ENCODE results near the gene PVALEF.
"Not testable (repeated sequence)": the region's sequence is repeated elsewhere in the genome, so short reads cannot be mapped to it uniquely, and the experiment has no call there.

The PVALEF gene

DNA sequence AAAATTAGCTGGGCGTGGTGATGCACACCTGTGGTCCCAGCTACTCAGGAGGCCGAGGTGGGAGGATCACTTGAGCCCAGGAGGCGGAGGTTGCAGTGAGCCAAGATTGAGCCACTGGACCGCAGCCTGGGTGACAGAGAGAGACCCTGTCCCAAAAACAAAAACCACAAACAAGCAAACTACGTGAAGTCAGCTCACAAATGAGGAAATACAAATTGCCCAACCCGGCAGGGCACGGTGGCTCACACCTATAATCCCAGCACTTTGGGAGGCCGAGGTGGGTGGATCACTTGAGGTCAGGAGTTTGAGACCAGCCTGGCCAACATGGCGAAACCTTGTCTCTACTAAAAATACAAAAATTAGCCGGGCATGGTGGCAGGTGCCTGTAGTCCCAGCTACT is 19.1 kb upstream of the PVALEF start:
- not testable (repeated sequence) for DNase-seq

DNA sequence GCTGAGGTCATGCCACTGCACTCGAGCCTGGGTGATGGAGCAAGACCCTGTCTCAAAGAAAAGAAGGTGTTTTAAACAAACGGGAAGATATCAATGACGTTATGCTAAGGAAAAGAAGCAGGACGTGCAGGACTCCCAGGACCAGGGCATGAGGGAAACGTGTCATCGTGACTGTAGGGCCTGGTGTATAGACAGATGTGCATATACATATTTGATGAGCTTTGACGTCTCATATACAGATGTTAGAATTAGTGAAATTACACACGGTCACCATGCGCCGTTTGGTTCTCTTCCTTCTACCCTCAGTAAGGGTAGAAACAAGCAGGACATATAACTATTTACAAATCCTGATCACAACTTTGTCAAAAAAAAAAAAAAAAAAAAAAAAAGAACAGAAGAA is 17.6 kb upstream of the PVALEF start:
- no peak for DNase-seq

DNA sequence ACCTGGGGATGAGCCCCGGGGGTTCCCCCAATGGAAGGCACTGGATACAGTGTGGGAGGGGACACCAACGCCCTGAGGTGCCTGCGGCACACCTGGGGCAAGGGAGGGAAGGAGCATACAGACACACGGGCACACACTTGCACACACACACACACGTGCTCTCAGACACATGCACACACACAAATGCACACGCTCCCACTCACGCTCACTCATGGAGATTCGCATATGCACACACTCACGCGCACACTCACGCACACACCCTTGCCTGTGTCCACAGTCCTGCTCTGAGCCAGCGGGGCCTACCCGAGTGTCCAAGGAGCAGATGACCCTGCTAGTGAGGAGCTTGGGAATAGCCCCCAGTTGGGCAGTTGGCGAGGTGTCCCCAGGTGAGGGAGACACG is 16.7 kb upstream of the PVALEF start:
- no peak for DNase-seq

DNA sequence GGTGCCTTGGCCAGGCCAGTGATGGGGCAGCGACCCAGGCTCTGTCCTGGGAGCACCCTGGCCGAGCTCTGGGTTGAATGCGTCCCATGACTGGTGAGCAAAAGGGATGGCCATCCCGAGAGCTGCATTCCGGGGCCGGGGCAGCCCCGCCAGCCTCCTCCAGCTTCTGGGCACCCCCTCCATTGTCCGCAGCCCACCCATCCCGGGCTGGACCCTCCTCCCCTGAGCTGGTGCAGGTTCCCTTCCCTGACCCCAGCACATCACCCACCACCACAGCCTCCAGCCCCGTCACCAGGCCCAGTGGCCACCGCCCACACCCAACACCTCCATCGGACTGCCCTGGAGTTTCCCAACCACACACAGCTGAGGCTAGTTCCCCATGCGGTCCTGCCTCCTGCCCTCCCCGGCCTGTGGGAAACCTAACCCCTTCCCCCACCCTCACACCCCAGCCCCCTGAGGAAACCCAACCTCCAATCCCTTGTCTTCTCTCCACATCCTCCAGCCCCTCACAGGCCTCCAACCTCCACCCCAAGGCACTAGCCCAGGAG is 16.2 kb upstream of the PVALEF start:
- no peak for DNase-seq

DNA sequence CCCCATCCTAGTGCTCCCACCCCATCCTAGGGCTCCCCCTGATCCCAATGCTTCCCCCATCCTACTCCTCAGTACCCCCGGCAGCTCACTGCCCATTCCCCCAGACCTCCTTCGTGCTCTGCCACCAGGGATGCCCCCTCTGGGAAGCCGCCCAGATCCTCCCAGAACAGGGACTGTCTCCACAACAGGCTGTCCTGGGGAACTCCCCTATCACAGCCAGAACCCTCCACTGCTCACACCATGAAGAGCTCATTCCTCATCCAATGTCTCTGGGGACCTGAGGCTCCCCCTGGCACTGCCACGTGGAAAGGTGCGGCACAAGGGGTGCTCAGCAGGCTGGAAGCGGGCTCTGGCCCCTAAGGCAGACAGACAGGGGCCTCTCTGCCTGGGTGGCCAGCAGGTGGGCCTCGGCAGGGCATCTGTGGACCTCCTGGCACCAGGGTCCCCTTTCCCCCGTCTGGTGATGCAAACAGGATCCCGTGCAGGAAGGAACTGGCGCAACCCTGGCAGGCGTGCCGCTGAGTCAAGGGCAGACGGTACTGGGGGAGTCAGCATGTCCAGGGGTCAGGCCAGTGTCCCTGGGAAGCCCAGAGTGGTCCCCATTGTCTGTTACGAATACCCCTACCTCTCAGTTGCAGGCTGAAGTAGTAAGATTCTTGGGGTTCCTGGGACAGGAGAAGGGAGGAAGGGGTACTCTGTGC is 14.8 kb upstream of the PVALEF start:
- DNase-seq, result no peak

DNA sequence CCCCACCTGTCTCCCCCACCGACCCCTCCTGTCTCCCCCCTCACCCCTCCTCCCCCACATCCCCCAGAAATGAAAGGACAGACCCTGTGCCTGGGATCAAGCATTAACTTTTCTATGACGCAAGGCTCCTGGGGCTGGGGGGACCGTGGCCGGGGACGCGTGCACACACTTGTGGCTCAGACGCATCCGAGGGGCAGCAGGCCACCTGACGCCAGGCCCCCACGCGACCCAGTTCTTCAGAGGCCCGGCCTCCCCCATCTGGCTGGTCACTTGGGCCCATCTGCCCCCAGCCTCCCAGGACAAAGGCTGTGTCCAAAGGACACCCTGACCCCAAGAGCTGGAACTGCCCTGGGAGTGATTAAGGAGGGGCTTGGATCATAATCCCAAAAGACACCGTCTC is 14.0 kb upstream of the PVALEF start:
- no peak for DNase-seq

DNA sequence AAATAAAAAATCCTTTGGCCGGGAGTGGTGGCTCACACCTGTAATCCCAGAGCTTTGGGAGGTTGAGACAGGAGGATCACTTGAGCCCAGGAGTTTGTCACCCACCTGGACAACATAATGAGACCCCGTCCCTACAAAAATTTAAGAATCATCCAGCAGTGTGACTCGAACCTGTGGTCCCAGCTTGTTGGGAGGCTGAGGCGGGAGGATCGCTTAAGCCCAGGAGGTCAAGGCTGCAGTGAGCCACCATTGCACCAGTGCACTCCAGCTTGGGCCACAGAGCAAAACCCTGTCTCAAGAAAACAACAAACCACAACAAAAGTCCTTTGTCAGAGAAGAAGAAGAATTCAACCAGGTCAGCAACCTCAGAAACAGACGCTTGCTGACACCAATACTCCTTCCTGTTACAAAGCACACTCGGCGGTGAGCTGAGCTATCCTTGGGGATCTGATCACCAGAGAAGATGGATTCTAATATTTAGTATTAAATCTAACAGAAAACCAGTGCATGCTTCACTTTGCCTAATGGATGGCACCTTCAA is 12.9 kb upstream of the PVALEF start:
- no peak for DNase-seq

DNA sequence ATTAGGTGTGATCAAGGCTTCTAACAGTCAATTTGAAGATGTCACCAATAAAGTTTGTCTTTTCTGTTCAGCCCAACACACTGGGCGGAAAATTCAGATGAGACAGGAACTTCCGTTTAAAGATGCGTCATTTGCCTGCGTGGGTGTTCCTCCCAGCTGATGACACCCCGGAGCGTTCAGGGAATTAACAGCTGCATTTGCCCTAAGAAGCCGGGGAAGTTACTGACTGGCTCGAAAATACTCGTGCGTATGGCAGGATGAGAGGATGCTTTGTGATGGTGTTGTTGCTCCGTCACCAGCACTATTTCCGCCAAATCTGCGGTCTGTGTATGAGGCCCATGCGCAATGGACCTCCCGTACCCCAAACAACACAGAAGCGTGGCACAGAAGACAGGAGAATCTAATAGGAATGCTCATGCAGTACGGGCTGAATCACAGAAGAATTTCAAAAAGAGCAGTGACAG is 11.9 kb upstream of the PVALEF start:
- no peak for DNase-seq

DNA sequence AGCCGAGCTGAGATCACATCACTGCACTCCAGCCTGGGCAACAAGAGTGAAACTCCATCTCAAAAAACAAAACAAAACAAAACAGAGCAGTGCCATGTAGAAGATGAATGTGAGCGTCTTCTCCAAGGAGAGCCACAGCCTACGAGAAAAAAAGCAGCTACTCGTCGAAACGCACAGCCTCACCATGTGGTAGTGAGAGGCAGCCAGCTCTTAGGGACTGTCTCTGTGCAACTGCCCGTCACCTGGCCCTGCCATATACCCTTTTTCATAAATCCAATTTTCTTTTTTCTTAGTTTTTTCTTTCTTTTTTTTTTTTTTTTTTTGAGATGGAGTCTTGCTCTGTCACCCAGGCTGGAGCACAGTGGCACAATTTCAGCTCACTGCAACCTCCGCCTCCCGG is 11.3 kb upstream of the PVALEF start:
- DNase-seq, result not testable (repeated sequence)

DNA sequence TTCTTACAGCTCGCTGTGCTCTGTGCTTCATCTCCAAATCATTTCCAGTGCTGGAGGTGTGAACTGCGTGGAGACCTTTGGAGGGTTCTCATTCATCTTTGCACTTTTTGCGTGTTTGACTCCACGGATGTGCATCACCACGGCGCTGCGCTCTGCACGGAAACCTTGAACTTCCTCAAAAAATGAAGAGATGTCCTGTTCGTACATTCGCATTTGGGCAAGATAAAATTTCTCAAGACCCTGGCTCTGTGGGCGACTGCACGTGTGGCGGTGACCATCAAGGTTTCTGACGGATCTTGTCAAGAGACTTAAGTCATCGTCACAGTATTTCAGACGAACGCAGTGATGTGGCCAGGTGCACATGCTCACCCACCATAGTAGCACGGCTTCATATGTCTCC is 10.3 kb upstream of the PVALEF start:
- DNase-seq, result no peak

DNA sequence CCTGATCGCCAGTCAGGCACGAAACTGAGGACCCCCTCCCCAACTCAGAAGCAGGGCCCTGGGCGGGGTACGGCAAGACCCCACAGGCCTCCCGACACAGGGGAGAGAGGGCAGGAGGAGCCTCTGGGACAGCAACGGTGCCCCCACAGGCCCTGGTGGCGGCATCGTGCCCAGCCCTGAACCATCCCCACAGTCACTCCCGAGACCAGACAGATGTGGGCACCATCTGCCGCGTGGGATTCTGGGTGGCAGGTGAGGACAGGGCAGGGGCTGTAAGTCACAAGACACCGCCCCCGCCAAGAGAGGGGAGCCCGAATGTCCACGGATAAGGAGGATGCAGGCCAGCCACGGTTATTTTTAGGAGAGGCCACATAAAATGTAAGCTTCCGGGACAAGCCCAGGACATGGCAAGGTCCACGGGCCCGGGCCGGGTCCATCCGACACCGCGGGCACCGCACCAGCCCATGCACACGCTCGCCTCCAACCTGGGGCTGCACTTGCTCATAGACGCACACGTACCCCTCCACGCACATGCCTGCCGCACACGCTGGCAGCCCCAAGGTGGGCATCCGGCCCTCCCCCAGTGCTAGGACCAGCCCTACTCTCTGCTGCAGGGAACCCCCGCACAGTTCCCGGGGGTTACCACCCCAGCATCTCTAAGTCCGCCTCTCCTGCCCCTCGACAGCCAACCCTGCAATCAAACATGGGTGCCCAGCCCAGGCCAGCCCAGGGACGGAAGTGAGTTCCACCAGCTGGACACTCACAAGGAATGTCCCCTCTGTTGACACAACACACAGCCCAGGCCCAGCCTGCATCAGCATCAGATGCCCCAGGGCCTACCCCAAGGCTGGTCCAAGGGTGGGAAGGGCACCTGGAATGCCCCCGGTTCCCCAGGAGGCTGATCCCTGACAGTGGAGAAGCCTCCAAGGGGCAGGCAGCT is 8.2 kb upstream of the PVALEF start:
- DNase-seq, result no peak

DNA sequence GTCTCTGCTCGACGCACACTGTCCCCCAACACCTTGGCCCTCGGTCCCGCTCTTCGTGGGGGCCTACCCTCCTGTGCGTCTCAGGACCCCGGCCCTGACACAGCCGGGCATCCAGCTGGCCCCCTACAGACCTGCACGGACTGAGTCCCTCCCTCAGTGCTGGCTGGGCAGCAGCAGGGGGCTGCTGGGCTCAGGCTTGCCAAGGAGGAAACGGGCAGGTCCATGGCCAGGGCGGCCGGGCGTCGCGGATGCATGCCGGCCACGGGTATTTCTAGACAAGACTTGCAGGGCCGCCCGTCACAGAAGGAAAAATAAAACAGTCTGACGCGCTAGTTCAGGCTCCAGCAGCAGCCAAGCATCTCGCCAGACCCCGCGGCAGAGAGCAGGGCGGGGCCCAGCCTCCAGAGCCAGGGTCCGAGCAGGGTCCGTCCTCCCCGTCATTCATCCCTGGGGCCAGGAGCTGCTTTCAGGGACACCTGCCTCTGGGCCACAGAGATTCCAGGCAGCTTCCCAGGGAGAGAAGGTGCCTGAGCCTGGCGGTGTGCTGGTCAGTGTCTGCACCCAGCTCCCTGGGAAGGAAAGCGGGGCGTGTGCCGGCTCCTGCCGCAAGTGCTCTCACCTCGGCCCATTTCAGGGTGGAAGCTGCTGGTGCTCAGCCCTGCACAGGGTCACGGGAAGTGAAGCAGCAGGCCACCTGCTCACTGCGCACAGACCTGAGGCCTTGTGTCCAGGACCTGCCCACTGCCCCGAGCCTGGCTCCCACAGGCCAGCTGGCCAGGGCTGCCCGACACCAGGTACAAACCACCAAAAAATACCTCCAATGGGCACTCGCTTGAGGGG is 7.2 kb upstream of the PVALEF start:
- no peak for DNase-seq

DNA sequence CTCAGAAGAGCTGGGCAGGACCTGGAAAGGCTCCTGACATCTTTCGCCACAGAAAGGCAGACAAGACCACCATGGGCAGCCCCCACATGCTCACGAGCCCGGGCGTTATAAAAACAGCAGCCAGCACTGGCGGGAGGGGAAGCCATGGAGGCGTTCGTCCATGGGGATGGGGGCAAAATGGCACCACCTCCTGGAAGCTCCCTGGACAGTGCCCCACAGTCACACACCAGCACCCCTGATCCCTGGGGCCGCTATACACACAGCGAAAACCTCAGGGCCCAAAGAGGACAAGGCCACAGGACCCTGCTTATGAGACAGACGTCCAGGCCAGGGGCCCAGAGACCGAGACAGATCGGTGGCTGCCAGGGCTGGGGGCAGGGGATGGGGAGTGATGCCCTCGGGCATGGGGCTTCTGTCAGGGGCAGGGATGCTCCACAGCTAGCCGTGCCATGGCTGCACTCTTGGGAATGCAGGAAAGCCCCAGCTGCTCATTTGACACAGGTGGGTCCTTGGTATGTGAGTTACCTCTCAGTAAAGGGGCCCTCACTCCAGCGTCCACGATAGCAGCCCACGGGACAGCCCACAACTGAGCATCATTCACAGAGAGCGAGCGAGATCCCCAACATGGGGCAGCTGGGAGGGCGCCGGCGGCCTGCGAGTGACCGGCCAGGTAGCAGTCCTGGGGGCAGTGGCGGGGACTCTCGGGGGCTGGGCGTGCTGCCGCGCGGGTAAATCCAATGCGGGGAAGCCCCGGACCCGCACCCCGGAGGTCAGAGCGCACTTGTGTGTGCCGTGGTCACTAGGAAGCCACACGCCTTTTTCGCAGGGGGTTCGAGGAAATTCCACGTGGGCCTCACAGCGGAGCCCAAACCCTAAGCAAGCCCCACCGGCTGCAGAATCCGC is 6.4 kb upstream of the PVALEF start:
- no peak for DNase-seq

DNA sequence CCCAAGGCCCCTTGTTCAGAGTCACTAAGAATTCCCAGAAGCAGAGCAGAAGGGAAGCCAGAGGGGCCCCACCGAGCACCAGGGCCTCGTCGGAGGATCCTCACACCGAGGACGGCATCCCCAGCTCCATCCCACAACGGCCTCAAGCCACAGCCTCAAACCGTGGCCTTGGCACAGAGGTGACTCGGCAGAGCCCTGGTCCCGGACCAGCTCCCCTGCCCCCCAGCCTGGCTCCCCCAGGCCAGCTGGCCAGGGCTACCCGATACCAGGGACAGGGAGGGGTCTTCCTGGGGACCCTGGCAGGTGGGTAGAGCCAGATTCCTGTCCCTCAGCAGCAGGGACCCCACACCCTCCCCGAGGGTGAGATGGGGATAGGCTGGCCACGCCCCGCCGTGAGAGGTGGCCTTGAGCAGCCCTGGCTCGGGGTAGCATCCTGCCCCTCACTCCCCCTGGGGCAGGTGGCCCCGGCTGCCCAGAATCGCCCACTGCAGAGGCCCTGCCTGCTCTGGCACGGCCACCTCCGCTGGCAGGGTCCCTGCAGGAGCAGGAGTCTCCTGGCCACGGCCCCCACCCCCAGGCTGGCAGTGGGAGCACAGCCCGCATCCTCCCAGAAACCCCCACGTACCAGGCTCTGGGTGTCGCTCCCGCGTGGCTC is 5.6 kb upstream of the PVALEF start:
- DNase-seq, result no peak

DNA sequence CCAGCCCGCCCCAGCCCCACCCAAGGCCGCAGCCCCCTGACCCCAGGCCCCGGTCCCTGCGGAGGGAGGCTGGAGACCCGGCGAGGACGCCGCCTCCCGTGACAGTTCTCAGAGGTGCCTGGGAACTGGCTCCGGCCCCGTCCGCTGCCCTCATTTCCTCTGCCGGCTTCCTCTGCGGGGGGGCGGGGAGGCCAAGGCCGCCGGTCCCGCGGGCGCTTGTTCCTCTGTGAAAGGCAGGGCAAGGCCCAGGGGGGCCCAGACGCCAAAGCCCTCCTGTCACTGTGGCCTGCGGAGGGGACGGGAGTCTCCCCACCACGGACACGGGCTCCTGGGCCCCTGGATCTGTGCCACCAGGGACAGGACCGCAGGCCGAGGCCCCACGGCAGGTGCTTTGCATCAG is 5.0 kb upstream of the PVALEF start:
- DNase-seq, result no peak

DNA sequence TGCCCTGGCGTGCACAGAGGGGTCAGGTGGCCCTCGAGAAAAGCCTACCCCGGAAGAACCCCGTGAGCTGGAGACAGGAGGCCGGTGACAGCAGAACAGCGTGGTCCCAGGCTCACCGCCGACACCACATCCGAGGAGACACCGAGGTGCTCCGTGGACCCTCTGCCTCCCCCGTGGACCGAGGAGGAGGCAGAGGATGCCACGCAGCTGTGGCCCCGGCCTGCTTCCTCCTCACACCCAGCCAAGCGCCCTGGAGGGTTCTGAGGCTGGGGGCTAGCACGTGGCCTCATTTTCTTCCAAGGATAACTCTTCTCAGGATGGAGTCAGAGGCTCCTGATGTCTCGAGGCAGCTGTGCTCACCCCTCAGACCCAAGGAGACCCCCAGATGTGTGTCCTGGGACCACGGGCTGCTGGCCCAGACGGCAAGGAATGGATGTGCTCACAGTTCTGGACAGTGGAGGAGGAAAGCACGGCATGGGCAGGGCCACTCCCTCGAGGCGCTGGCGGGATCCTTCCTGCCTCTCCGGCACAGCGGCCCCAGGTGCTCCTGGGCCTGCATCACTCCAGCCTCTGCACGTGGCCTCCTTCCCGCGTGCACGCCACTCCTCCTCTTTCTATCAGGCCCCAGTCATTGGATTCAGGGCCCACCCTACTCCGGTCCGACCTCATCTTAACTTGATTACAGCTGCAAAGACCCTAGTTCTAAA is 4.4 kb upstream of the PVALEF start:
- no peak for DNase-seq

DNA sequence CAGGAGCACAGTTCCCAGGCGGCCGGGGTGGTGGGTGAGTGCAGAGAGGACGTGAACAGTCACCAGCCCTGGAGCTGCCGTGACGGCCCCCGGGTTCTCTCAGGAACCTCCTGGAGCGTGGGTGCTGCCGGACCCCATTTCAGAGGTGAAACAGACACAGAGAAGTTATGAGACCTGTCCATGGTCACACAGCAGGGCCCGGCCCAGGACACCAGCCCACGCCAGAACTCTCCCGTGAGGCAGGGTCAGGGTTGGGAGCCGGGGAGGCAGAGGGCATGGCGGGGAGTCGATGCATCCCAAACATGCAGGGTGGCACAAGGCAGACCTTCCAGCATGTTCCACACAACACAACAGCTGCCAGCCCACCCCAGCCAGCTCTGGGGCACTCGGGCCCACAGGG is 3.8 kb upstream of the PVALEF start:
- no peak for DNase-seq

DNA sequence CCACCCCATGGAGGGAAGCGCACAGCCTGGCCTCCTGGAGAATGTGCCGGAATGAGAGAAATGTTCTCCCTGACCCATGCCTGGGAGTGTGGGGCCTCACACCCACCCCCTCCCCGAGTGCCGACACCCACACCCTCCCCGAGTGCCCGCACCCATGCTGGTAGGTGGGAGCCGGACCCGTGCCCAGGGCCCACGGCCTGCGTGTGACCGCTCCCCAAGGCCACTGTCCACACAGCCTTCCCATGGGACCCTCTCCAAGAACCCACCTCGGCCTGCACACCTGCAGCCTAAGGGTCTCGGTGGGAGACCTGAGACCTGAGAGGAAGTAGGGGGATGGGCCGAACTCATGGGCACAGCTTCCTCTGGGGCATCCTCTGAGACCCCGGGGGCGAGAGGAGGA is 3.3 kb upstream of the PVALEF start:
- no peak for DNase-seq

DNA sequence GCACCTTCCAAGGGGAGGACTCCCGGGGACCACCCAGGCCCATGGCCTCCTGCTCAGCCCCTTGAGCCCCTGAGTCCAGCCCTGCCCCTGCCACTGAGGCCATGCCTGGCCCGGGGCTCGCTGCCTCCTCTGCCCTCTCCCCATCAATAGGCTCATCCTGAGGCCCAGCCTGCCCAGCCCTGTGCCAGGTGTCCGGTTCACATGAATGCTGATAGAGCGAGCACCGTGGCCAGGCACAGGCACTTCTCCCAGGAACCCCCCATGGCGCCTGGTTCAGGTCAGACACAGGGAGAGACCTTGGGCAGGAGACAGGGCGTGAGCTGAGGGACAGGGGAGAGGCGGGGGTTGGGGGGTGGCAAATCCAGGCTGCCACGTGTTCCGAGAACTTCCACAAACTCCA is 2.8 kb upstream of the PVALEF start:
- DNase-seq, result no peak

DNA sequence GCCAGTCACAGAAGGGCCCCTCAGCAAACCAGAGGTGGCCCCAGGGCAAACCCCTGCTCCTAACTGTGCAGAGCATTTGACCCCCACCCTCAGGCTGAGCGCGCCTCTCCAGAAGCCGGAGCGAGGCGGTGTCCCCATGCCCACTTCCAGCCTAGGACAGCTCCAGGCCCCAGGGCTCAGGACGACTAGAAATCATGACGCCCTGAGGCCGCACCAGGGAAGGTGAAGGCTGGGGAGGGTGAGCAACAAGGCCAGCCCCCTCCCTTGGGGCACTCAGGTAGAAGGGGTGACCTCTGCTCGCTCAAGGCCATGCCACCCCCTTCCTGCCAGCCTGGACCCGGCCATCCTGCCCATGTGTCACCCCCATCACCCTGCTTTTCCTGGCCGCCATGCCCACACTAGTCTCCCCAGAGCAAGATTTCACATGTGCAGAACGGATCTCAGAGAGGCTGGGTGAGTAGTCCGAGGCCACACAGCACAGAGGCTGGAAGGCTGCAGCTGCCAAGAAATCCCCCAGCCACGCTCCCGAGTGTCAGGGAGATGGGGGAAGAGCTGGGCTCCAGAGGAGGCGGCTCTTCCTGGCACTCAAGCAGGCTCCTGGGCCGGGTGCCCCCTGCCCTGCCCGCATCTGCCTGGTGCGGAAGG is 2.1 kb upstream of the PVALEF start:
- no peak for DNase-seq
